Adipocyte (in vitro differentiated cells): Measurements from ENCODE around the gene CLK3.
A peak's percentile ranks its signal among the peaks of the same experiment; 100 is the strongest.
"Not testable (repeated sequence)": the region's sequence is repeated elsewhere in the genome, so short reads cannot be mapped to it uniquely, and the experiment has no call there.

Source experiments
- DNase-seq: peaks from one replicate; pipeline ENCODE4 v3.0.0-alpha.2; 2015; ENCODE audit warnings: low read depth
- H3K27me3 ChIP-seq: replicated peaks from 2 replicates; pipeline ENCODE4 v1.7.0; 2013; ENCODE audit warnings: mild to moderate bottlenecking, low read length, moderate library complexity; ENCODE audit not compliant: control insufficient read depth, insufficient read depth
- H3K36me3 ChIP-seq: 2 replicates; pipeline ENCODE4 v1.7.0; 2013; ENCODE audit warnings: low read length, mild to moderate bottlenecking, moderate library complexity; ENCODE audit not compliant: control insufficient read depth, insufficient read depth, severe bottlenecking
- H3K4me1 ChIP-seq: 2 replicates; pipeline ENCODE4 v1.7.0; 2013; ENCODE audit warnings: mild to moderate bottlenecking, low read length, moderate library complexity; ENCODE audit not compliant: control insufficient read depth, insufficient read depth
- H3K4me3 ChIP-seq: 2 replicates; pipeline ENCODE4 v1.7.0; 2013; ENCODE audit warnings: mild to moderate bottlenecking, low read length, moderate library complexity
- H3K9ac ChIP-seq: 2 replicates; pipeline ENCODE4 v1.7.0; 2013; ENCODE audit warnings: mild to moderate bottlenecking, low read length, moderate library complexity
- H3K9me3 ChIP-seq: 2 replicates; pipeline ENCODE4 v1.7.0; 2013; ENCODE audit warnings: mild to moderate bottlenecking, low read length, moderate library complexity; ENCODE audit not compliant: control insufficient read depth

Gene CLK3

DNA sequence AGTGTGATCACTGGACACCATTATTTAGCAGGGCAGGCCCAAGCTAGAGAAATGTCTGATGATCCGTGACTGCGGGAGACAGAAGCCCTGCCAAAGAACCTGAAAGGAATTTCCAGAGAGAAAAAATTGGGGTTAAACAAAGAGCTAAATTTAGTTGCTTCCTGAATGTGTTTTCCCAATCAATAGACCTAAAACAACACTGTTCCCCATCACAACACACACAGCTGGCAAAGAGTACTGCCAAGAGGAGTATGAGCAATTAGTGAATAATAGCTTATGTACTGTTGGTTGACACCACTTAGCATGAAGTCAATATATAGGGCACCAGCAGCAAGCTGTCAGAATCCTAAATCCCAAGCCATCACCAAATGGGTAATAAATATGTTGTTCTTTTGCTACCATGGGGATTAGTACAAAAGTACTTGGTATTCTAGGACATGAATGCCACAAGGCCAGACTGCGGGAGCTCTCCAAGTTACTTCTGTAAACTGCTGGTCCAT is 35.7 kb downstream of the CLK3 start:
- Histone ChIP-seq H3K36me3 (peaks cover 7% of the 10 kb centered on the region), H3K27me3 (no peaks in the 10 kb centered on the region), H3K4me1 (peaks cover 39% of the 10 kb centered on the region), H3K9me3 (no peaks in the 10 kb centered on the region), H3K9ac (no peak overlapping the region), H3K4me3 (no peak overlapping the region)
- DNase-seq, result no peak

DNA sequence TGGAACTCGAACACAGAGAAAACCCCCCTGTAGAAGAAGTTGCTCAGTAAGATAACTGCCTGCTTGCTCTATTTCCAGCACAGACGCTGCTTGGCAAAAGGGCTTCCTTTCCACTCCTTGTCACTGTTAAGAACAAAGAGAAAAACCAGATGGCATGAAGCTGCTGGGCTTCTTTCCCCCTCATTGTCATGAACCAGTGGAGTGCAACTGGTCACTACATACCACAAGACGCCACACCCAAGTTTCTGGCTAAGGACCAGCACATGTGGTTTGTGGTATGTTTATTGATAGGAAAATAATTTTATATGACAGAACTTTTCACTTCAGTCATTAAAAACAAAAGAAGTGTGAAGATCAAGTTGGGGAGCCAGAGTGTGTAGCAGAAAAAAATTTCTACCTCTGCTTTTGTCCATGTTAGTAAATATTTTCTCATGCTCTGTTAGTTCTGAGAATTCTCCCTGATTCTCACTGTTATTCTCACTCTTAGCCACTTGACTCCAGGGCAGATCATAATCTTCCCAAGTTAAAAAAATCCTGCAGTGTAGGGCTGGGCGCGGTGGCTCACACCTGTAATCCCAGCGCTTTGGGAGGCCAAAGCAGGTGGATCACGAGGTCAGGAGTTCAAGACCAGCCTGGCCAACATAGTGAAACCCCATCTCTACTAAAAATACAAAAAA is 37.9 kb downstream of the CLK3 start:
- peaks cover 46% of the 10 kb centered on the region for H3K4me1 ChIP-seq
- H3K36me3 ChIP-seq, result peaks cover 7% of the 10 kb centered on the region
- no peaks in the 10 kb centered on the region for H3K9me3 ChIP-seq
- H3K9ac ChIP-seq, result no peak overlapping the region
- peak; percentile 91 for DNase-seq
- no peak overlapping the region for H3K4me3 ChIP-seq
- H3K27me3 ChIP-seq, result no peaks in the 10 kb centered on the region

DNA sequence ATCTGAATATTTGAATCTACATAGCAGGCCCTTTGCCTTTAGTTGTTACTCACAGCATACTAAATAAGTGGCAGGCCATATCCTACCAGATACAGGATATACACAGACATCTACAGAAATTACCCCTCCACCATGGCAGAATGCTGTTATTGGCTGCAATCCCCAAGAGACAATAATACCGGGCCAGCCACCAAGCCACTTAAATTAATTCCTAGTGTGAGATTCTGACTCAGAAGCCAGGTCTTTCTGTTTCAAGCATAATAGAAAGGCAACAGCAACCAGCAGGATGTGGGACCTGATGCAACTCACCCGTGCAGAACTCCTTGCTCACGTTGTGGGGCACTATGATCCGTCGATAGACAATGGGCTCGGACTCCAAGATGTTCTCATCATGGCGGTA is 39.8 kb downstream of the CLK3 start:
- DNase-seq, result no peak
- Histone ChIP-seq H3K4me1 (peaks cover 46% of the 10 kb centered on the region), H3K4me3 (no peak overlapping the region), H3K27me3 (no peaks in the 10 kb centered on the region), H3K36me3 (peaks cover 7% of the 10 kb centered on the region), H3K9ac (no peak overlapping the region), H3K9me3 (no peaks in the 10 kb centered on the region)

DNA sequence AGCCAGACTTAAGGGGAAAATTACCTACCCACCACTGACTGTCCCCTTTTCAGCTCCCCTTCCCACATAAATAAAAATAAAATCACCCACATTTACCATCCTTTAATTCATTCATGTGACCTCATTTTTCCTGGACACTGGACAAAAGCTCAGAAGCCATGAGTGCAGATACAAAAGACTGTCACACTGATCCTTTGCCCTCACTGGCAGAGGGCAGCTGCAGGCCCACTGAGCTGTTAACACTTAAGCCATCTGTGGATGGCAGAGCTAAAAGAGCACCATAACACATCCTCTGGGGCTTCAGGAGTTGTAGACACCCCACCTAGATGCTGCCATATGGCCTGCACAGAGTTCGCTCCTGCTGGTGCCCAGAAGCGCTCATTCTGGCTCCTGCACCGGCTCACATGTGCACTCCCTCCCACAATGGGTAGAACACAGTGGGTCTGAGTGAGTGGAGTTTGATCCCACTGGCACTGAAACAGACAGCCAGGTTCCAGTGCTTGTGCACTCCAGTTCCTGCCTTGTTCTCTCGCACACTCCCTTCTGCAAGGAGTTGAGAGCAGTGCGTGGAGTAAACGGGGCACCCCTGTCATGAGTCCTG is 41.4 kb downstream of the CLK3 start:
- Histone ChIP-seq H3K9ac (no peak overlapping the region), H3K4me1 (peaks cover 40% of the 10 kb centered on the region), H3K4me3 (no peak overlapping the region), H3K36me3 (peaks cover 7% of the 10 kb centered on the region), H3K9me3 (no peaks in the 10 kb centered on the region), H3K27me3 (no peaks in the 10 kb centered on the region)
- no peak for DNase-seq

DNA sequence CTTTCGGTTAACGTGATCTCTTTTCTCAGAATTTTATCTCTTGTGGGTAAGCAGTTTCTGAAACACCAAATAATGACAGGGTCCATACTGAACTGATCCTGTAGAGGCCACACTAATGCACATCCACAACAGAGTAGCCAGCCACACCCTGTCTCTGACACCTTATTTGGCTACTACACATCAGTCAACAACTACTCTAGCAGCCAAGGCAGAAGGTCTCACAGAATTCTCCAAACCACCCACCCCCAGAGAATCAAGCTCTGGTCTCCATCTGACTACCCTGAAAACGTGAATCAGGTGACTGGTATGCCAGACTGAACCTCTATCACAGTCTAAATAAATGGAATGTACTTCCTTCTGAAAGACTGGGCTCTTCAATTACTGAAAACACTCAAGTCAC is 42.2 kb downstream of the CLK3 start:
- no peaks in the 10 kb centered on the region for H3K9me3 ChIP-seq
- H3K27me3 ChIP-seq, result no peaks in the 10 kb centered on the region
- H3K36me3 ChIP-seq, result peaks cover 7% of the 10 kb centered on the region
- H3K9ac ChIP-seq, result no peak overlapping the region
- no peak overlapping the region for H3K4me3 ChIP-seq
- peaks cover 43% of the 10 kb centered on the region for H3K4me1 ChIP-seq
- DNase-seq, result peak; percentile 14

DNA sequence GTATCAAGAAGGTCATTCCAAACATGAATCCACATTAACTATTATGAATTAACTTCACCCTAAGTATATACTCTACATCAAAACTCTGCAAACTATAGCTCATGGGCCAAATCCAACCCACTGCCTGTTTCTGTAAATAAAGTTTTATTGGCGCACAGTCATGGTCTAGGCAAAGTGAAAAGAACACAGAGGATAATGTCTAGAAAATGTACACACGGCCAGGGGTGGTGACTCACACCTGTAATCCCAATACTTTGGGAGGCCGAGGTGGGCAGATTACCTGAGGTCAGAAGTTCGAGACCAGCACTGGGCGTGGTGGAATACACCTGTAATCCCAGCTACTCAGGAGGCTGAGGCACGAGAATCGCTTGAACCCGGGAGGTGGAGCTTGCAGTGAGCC is 45.6 kb downstream of the CLK3 start:
- not testable (repeated sequence) for H3K36me3 ChIP-seq, H3K9me3 ChIP-seq, H3K4me3 ChIP-seq, DNase-seq, H3K27me3 ChIP-seq, H3K9ac ChIP-seq
- peaks cover 40% of the 10 kb centered on the region for H3K4me1 ChIP-seq

DNA sequence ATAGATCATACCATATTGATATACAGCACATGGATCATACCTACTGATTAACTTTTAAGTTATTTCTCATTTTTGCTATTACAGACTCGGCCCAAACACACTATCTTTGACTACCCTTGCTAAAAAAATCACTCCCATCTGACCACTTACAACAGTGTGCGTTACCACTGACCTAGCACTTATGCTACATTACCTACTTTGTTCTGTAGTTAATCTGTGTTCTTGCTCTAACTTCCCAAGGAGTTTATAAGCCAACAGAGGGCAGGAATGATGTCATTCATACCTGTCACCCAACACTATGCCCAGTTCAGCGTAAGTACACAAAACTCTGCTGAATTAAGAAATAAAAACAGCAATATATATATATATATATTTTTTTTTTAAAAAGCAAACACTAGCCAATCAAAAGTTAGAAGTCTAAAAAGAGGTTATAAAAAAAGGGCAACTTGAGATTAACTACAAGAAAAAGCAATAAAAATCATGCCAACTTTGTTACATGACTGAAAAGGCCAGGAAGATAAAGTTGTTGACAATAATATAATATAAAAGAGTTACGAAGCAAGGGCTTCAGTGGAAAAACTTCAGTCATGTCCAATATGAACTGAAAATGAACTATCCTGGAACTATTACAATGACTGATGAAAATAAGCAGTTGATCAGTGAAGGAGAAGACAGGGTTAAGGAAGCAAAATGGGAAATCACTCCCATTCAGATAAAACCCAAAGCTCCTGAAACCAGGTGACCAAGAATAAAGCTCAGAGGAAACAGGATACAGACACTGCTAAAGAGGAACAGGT is 46.6 kb downstream of the CLK3 start:
- Histone ChIP-seq H3K36me3 (no peaks in the 10 kb centered on the region), H3K4me1 (peaks cover 32% of the 10 kb centered on the region), H3K9ac (no peak overlapping the region), H3K27me3 (no peaks in the 10 kb centered on the region), H3K4me3 (no peak overlapping the region), H3K9me3 (no peaks in the 10 kb centered on the region)
- no peak for DNase-seq

DNA sequence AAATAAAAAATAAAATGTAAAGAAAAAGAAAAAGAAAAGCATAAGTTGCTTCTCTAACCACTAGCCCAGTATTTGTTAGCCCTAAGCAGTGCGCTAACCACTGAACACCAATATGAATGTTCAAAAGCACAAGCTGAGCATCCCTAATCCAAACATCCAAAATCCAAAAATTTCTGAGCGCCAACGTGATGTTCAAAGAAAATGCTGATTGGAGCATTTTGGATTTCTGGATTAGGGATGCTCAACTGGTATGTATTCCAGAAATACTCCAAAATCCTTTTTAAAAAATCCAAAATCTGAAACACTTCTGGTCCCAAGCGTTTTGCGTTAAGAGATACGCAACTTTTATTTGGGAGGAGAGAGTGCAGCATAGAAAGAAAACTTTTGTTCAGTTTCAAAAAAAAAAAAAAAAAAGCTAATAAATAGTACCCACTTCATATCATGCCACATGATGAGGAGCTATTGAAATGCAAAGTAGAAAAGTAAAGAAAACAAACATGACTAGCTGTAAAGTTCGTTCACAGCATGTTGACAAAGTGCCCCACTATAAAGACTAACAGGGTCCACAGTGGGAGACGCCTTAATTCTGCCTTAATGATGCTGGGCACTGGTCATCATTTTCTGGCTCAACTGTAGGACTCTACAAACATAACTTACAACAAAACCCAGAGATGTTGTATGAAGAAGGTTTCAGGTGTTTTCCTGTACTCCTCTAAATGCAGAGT is 47.8 kb downstream of the CLK3 start:
- DNase-seq, result no peak
- Histone ChIP-seq H3K36me3 (peaks cover 4% of the 10 kb centered on the region), H3K4me1 (peaks cover 29% of the 10 kb centered on the region), H3K27me3 (no peaks in the 10 kb centered on the region), H3K4me3 (no peak overlapping the region), H3K9me3 (no peaks in the 10 kb centered on the region), H3K9ac (peak overlapping the region; percentile 34)

DNA sequence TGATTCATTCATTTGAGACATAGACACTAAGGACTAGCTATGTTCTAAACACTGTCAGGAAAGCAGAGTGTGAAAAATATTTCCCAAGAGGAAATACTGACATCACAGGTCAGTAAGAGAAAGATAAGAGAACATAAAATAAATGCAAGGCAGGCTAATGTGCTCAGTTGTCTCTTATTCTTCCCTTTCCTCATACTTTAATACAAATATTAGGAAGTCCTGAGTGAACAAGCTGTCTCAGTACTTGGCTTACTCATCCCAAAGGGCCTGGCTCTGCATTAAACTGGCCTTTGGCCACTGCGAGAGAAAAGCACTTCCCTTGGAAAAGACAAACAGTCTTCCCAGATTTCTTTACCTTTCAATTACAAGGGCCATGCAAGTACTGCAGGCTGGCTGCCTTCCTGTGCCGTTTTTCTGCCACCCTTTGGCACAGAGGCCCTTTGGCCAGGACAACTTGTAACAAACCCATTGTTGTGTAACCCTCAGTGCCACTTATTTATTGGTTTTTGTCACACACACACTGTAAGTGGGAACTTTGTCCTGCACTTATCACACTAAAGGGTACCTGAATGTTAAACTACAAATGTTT is 48.5 kb downstream of the CLK3 start:
- Histone ChIP-seq H3K9ac (peak overlapping the region; percentile 35), H3K4me3 (no peak overlapping the region), H3K36me3 (peaks cover 4% of the 10 kb centered on the region), H3K9me3 (no peaks in the 10 kb centered on the region), H3K27me3 (no peaks in the 10 kb centered on the region), H3K4me1 (peaks cover 29% of the 10 kb centered on the region)
- DNase-seq, result peak; percentile 27

DNA sequence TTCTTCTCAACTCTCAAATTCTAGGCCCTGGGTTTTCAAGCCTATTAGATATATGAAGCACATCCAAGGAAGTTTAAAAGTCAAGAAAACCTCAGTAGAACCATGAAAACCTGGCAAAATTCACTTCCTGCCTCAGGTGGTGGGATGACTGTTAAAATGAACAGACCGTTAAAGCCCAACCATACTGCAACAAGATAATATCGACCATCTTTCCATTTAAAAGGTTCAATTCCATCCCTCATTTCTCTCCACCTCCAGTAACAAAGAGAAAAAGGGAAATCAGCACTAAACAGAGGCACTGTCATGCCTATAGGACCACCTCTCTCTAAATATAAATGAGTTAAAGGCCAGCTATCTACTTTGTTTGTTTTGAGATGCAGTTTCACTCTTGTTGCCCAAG is 49.0 kb downstream of the CLK3 start:
- Histone ChIP-seq H3K4me3 (no peak overlapping the region), H3K36me3 (peaks cover 8% of the 10 kb centered on the region), H3K4me1 (peaks cover 29% of the 10 kb centered on the region), H3K27me3 (no peaks in the 10 kb centered on the region), H3K9ac (peak overlapping the region; percentile 35), H3K9me3 (no peaks in the 10 kb centered on the region)
- DNase-seq, result no peak
